ENCODE data around the gene ERGIC3. TPM values are rescaled to one million over a fixed set of nuclear protein-coding genes. Genes with fewer than 3 reads are reported as not detected.

ERGIC3 gene
- total RNA-seq, 1 experiment from 2014 or later = 265 TPM

- BruUV-seq (replicated peaks) = no TSS peak
- TF ChIP-seq POLR2AphosphoS5 (IDR thresholded peaks at IDR 0.05; ENCODE audit: low read depth, low read length) (no peak), SIN3A (IDR thresholded peaks at IDR 0.05; ENCODE audit: borderline replicate concordance, insufficient read depth, low read depth, low read length) (no peak), REST (IDR thresholded peaks at IDR 0.05; ENCODE audit: insufficient read depth in 1 of 2, low read depth in 2 of 2, low read length in 1 of 2) (no peak), CTCF (IDR thresholded peaks at IDR 0.05) (no peak; the same call in 1 of the 2 replicates), TCF7L2 (IDR thresholded peaks at IDR 0.05; ENCODE audit: low read depth, low read length) (no peak)
- H3K36me3 ChIP-seq (ENCODE audit: control insufficient read depth, insufficient read depth, low read length) = no peaks in the 10 kb centered on the region
- CTCF ChIA-PET = no interaction called here
- ATAC-seq = peak; percentile 83
- in situ Hi-C loops (cut with HindIII; ENCODE audit: low pct_unique_long_range_greater_than_20kb, low sequenced_read_pairs) (no loop called here), intact Hi-C loops (cut with micrococcal nuclease; ENCODE audit: unreplicated experiment) (no loop called here)
- no peaks in the 10 kb centered on the region for H3K4me1 ChIP-seq (ENCODE audit: control insufficient read depth, insufficient read depth, low read length)
- H3K27ac ChIP-seq (ENCODE audit: low read length) = no peak overlapping the region
- H3K27me3 ChIP-seq (ENCODE audit: control insufficient read depth, insufficient read depth, low read length) = no peaks in the 10 kb centered on the region
- no peak for DNase-seq (ENCODE audit: low read depth, low spot score)
- H3K9me3 ChIP-seq (ENCODE audit: control insufficient read depth, insufficient read depth, low read depth, low read length) = no peaks in the 10 kb centered on the region
- H3K4me3 ChIP-seq (ENCODE audit: low read depth in 2 of 2, low read length in 2 of 2) = no peak overlapping the region
- POLR2A ChIA-PET = no interaction called here
These were observed 18.5 kb upstream of the ERGIC3 start for GRCh38 chr20:35523298-35523888.

- CTCF ChIA-PET = interaction anchor here (0.8 kb wide), 1 partner anchor 140 kb away, joined by 3 read pairs; no protein-coding TSS in a partner anchor
- no peaks in the 10 kb centered on the region for H3K4me1 ChIP-seq (ENCODE audit: control insufficient read depth, insufficient read depth, low read length)
- no peaks in the 10 kb centered on the region for H3K36me3 ChIP-seq (ENCODE audit: control insufficient read depth, insufficient read depth, low read length)
- DNase-seq (ENCODE audit: low read depth, low spot score) (no peak), ATAC-seq (no peak)
- intact Hi-C loops (cut with micrococcal nuclease; ENCODE audit: unreplicated experiment) (no loop called here), in situ Hi-C loops (cut with HindIII; ENCODE audit: low pct_unique_long_range_greater_than_20kb, low sequenced_read_pairs) (no loop called here)
- H3K27me3 ChIP-seq (ENCODE audit: control insufficient read depth, insufficient read depth, low read length) = no peaks in the 10 kb centered on the region
- H3K27ac ChIP-seq (ENCODE audit: low read length) = no peak overlapping the region
- TF ChIP-seq SIN3A (IDR thresholded peaks at IDR 0.05; ENCODE audit: borderline replicate concordance, insufficient read depth, low read depth, low read length) (no peak), TCF7L2 (IDR thresholded peaks at IDR 0.05; ENCODE audit: low read depth, low read length) (no peak), CTCF (IDR thresholded peaks at IDR 0.05) (no peak), POLR2AphosphoS5 (IDR thresholded peaks at IDR 0.05; ENCODE audit: low read depth, low read length) (no peak), REST (IDR thresholded peaks at IDR 0.05; ENCODE audit: insufficient read depth in 1 of 2, low read depth in 2 of 2, low read length in 1 of 2) (no peak)
- no TSS peak for BruUV-seq (replicated peaks)
- POLR2A ChIA-PET = no interaction called here
- H3K4me3 ChIP-seq (ENCODE audit: low read depth in 2 of 2, low read length in 2 of 2) = no peak overlapping the region
- no peaks in the 10 kb centered on the region for H3K9me3 ChIP-seq (ENCODE audit: control insufficient read depth, insufficient read depth, low read depth, low read length)
These were observed 16.2 kb upstream of the ERGIC3 start for GRCh38 chr20:35525639-35526038.

Measured in Panc1 (cell line).